Measurements from ENCODE around the gene CRYBA4.
"Not testable (repeated sequence)": the region's sequence is repeated elsewhere in the genome, so short reads cannot be mapped to it uniquely, and the experiment has no call there.

The CRYBA4 gene

DNA sequence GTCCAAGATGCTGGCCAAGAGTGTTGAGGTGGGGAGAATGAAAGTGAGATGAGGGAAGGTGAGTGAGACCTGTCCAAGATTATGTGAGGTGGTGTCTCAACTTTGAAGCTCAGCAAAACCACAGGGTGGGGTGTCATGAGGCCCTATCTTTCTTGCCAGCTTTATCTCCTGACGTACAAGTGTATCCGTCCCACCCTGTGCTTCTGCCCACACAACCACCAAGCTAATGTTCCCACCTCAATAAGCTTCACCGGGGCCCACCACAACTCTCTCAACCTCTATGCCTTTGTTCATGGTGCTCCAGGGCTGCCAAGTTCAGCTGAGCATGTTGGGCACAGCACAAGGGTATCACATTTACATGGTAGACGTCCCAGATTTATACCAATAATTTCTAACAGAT is 24.7 kb upstream of the CRYBA4 start:
- no peak for DNase-seq (ENCODE audit: low read depth in 2 of 2)

DNA sequence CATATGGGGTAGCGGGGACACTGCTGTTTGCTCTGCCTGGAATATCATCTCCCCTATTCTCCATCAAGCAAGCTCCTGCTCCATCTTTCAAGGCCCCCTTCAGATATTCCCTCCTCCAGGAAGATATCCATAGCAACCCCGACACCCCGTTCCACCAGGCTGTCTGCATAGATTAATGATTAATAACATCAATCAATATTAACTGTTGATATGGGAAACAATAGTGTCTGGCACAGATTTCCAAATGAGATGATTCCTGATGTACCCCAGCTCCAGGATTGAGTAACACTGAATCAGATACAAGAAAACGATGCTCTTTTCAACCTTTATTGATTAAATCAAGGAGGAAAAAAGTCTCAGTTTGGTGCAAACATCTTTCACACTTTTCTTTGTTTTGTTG is 24.3 kb upstream of the CRYBA4 start:
- DNase-seq (ENCODE audit: low read depth in 2 of 2) = no peak

DNA sequence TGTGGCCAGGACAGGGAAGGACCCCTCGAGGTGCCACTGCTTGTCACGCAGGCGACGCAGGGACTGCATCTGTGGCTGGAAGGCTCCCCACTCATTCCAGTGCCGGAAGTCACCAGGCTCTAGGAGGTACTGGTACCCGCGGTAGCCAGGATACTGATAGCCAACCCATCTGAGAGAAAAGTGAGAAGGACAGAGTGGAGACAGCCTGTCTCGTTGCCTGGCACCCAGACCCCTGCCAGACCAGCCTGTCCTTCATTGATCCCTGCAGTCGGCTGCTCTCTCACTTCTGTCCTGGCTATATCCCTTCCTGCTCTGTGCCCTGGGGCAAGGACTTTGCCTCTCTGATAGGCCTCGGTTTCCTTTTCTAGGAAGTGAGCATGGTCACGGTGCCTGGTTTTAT is 22.3 kb upstream of the CRYBA4 start:
- no peak for DNase-seq (ENCODE audit: low read depth in 2 of 2)

DNA sequence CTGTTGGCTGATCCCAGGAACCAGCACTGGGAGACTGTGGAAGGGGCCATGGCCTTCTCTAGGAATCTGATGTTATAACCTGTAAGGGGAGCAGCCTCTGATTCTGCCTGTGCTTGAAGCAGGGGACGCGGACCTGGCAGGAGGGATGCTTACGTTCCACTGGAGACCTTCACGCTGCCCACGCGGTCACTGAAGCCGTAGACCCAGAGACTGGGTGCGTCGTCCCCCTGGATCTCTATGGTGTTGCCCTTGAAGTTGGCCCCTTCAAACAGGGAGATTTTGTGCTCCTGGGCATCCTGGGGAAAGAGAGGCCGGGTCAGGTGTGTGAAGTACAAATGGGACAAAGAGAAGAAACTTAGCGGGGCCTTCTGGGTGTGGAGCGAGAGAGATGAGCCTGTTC is 20.0 kb upstream of the CRYBA4 start:
- no peak for DNase-seq (ENCODE audit: low read depth in 2 of 2)

DNA sequence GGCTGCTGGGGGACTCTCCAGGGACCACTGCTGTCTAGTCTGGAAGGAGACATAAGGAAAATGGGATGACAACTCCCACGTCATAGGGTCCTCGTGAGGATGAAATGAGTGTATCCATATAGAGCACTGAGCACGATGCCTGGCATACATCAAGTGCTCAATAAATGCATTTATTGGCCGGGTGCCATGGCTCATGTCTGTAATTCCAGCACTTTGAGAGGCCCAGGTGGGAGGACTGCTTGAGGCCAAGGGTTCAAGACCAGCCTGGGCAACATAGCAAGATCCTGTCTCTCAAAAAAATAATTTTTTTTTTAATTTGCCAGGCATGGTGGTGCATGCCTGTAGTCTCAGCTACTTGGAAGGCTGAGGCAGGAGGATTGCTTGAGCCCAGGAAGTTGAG is 19.6 kb upstream of the CRYBA4 start:
- no peak for DNase-seq (ENCODE audit: low read depth in 2 of 2)

DNA sequence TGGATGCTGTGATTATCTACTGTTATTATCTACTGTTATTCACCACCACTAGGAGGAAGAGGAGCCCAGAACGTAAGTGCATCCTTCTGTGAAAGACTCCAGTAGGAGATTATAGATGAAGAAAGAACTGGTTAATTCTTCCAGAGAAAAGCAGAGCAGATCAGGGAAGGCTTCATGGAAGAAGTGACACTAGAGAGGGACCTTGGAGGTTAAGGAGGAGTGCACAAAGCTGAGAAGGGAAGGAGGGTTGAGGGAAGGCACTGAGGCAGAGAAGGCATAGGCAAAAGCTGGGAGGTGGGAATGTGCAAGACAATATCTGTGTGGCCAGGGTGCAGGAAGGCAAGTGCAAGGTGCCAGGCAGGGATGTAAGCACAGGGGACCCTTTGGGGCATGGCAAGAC is 17.4 kb upstream of the CRYBA4 start:
- no peak for DNase-seq (ENCODE audit: low read depth in 2 of 2)

DNA sequence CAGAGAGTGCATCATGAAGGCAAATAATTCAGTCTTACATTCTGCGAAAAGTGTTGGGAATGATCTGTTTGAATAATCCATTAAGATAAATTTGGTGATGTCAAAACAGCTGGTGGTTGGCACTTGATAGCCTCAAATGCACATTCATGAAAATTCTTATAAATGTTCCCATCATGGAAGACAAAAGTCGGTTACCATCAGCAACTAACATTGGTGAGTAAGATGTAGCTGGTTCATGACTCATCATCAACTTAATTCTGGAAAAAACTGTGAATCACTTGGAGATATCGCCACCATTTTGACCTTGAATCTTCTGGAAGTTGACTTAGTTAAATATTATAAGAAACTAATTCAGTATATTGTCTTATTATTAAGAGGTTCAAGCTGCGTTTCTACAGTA is 15.2 kb upstream of the CRYBA4 start:
- no peak for DNase-seq (ENCODE audit: low read depth in 2 of 2)

DNA sequence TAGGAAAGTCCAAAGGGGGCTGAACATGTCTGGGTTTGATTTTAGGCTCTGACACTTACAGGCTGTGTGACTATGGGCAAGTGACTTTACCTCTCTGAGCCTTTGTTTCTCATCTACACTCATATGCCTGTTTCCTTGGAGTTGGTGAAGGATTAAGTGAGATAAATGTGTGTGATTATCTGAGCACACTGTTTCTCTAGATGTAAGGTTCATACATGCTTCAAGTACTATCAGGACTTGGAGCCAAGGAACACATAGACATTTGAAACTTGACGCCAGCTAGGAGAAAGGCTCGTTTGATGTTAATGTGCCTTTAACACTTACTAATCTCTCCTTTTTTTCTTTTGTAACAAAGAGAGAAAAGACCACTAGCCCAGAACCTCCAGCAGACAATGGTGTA is 13.6 kb upstream of the CRYBA4 start:
- DNase-seq (ENCODE audit: low read depth in 2 of 2) = no peak

DNA sequence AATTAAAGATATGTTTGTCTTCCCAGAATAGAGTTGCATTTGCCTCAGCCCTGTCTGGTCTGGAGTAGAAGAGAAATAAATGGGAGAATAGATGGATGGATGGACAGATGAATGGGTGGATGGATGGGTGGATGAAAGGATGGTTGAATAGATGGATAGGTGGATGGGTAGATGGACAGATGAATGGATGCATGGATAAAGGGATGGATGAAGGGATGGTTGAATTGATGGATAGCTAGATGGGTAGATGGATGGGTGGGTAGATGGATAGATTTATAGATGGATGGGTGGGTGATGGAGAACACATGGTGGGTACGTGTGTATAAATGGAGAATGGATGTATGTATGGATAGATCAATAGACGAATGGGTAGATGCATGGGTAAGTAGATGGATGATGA is 12.5 kb upstream of the CRYBA4 start:
- DNase-seq (ENCODE audit: low read depth in 2 of 2) = no peak

DNA sequence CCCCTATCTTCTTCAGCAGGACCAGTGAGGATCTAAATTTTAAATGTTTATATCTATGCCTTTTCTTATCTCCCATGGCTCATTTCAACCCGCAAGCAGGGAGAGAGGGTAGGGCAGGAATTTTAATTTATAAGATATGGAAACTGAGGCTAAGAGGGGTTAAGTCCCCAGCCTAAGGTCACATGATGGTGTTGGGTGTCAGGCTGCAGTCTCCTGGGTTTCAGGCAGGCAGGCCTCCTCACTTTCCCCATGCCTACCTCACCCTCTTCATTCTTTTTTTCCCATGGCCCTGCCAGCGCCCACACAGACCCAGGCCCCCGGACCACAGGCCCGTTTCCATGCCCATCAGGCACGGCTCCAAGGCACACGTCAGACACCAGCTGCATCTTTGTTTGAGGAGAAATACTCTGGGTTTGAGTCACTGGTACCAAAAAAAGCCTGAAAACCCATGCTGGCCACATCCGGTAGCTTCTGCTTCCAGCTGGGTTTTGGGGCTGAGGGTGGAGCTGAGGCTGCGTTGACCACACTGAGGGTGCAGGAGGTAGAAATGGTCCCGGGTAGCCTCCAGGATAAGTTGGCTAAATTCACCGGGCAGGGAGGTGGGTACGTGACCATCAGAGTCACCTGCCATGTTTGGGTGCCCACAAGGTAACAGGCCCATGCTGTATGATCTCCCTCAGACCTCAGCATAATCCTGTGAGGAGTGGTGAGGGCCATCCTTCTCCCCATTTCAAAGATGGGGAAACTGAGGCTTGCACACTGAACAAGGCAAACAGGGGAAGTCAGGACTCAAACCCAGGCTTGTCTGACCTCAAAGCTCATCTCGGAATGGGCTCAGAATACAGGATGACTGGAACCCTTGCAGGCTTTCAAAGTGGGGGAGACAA is 11.4 kb upstream of the CRYBA4 start:
- DNase-seq (ENCODE audit: low read depth in 2 of 2) = no peak

DNA sequence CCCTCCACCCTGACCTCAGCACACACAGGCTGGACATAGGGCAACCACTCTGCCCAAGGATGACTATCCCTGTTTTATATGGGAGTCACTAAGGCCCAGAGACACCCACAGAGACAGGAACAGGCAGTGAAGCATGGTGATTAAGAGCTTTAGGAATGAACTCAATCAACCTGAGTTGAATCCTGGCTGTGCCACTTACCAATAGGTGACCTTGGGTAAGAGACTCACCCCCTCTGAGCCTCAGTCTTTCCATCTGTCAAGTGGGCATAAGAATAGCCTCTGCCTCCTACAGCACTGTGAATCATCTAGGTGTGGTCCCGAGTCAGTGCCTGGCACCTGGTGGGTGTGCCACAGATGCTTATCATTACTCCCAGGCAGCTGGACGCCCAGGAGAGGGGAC is 10.8 kb upstream of the CRYBA4 start:
- DNase-seq (ENCODE audit: low read depth in 2 of 2) = no peak

DNA sequence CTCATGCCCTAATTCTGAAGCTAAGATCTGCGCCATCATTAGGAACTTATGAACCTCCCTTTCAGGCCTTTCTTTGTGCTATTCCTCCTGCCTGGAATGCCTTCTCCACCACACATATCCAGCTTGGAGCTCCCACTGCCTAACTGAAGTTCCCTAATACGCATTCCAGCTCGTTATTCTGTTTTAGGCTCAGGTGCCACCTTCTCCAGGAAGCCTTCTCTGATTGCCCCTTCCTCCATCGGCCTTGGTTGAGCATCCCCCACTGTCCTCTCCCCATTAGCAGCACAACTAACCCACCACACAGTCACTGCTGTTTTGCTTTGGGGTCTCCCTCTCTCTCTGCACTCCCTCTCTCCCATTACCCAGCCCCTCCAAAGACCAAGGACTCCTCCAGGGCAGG is 9.1 kb upstream of the CRYBA4 start:
- DNase-seq (ENCODE audit: low read depth in 2 of 2) = no peak

DNA sequence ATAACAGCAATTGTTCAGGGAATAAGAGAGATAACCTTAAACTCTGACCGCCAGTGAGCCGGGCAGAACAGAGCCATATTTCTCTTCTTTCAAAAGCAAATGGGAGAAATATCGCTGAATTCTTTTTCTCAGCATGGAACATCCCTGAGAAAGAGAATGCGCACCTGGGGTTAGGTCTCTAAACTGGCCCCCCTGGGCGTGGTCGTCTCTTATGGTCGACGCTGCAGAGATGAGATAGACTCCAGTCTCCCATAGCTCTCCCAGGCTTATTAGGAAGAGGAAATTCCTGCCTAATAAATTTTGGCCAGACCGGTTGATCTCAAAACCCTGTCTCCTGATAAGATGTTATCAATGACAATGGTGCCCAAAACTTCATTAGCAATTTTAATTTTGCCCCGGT is 8.0 kb upstream of the CRYBA4 start:
- not testable (repeated sequence) for DNase-seq (ENCODE audit: low read depth in 2 of 2)

DNA sequence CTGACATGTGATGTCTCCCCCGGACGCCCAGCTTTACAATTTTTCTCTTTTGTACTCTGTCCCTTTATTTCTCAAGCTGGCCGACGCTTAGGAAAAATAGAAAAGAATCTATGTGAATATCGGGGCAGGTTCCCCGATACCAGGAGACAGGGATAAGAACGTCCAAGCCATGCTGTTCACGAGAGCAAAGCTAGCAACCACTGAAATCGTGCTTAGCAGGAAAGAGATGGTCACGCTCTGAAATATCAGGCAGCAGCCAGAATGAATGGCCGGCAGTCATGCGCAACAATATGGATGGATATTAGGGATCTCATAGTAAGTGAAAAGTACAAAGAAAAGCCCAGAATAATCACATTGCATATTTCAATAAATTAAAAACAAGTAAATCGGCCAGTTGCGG is 7.4 kb upstream of the CRYBA4 start:
- no peak for DNase-seq (ENCODE audit: low read depth in 2 of 2)

DNA sequence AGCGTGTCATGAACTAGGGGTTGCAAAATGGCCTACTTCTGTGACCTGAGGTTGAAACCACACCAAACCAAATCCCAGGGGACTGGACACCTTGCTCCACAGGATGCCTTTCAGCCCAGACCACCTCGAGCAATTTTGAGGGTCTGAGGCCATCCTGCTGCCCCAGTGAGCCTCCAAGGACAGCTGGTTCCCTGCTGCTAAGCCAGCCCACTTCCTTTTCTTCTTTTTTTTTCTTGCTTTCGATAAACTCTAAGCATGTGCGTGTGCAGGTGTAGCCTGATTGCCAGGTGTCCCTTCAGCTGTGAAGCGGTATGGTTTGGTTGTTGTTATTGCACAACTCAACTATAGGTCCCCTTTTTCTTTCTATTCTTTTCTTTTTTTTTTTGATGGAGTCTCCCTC is 6.6 kb upstream of the CRYBA4 start:
- DNase-seq (ENCODE audit: low read depth in 2 of 2) = no peak

DNA sequence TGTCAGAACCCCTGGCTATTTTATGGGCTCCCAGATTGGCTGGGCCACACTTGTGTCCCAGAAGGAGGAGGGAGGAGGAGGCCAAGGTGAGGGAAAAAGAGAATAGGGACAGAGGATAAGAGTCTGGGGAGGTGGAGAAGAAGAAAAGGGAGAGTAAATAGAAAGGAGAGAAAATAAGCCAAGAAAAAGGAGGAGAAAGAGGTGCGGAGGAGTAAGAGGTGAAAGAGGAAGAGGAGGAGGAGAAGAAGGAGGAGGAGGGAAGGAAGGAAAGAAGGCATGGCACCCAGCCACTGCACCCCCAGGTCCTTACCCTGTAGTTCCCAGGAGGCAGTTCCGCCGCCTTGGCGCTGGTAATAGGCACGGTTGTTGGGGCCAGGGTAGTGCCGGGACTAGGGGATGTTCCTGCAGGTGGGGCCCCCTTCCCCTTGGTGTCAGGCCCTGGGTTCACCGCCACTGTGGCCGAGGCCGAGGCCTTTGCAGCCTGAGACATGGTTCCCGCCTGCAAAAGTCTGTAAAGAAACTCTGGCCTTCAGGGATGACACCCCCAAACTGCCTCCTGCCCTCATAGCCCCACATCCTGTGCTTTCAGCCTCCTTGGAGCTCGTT is 5.8 kb upstream of the CRYBA4 start:
- no peak for DNase-seq (ENCODE audit: low read depth in 2 of 2)

DNA sequence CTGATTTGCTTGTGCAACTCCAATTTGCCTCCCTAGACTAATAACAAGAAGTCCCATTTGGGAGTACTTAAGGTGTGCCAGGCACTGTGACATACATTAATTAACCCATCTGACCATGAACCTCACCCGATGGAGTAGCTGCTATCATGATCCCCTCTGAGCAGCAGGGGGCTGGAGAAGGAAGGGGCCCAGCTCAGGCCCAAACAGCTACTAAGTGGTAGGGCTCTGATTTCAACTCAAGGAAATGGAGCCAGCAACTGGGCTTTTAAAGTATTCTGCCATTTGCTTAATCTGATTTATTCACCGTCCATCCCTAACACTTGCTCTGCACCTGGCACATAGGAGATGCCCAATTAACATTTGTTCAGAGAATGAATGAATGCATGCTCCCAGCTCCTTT is 5.1 kb upstream of the CRYBA4 start:
- DNase-seq (ENCODE audit: low read depth in 2 of 2) = no peak

DNA sequence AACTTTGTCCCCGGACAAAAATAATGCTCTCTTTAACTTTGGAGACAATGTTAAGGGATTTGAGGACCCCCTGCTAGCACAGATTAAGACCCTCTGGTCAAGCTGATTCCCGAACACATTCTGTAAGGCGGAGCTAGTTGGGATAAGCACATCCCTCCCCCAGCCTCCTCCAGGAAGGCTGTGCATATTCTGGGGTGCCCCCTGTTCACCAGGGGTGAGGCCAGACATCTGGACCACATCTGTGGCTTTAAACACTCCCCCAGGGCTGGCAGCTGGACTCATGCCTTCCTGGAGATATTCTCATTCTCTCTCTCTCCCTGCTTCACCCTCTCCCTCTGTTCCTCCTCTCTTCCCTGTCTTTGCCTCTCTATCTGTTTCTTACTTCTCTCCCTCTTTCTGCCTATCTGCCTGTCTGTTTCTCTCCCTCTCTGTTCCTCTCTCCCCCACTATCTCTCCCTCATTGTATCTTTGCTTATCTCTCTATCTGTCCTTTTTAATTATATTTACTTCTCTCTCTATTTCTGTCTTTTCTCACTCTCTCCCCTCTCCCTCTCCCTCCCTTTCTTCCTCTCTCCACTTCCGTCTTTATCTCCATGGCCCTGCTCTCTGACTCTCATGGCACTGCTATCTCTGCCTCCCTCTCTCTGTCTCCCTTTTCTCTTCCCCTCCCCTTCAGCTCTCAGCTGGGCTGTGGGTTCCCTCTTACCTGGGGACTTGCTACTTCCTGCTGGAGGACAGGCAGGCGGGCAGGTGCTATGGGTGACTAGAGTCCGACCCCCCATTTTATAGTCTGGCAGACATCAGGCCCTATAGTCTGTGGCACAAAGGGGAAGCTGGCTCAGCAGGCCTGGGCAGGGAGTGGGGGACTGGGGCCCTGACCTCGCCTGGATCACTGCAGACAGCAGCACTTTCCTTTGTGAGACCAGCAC is 4.2 kb upstream of the CRYBA4 start, which contains the start of gene CRYBB1:
CRYBB1 (minus strand) TSS at position 757 of the 929 bp plus-strand sequence. CDS start 1,708 bp downstream, outside the sequence.
- DNase-seq (ENCODE audit: low read depth in 2 of 2) = no peak

DNA sequence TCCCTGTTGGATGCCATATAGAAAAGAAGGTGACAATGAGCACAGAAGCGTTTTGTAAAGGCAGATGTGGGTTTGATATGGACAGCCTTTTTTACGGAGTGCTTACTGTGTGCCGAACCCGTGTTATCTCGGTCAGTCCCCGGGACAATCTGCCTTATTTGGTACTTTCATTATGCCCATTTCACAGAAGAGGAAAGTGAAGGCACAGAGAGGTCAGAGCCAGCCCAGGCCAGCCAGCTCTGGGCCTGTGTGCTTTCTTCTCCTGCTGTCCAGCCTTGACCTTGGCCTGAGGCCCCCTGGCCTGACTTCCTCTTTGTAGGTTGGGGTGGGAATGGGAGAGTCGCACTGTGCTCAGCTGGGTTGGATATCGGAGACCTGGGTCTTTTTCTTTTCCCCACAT is 3.3 kb upstream of the CRYBA4 start:
- DNase-seq (ENCODE audit: low read depth in 2 of 2) = no peak

DNA sequence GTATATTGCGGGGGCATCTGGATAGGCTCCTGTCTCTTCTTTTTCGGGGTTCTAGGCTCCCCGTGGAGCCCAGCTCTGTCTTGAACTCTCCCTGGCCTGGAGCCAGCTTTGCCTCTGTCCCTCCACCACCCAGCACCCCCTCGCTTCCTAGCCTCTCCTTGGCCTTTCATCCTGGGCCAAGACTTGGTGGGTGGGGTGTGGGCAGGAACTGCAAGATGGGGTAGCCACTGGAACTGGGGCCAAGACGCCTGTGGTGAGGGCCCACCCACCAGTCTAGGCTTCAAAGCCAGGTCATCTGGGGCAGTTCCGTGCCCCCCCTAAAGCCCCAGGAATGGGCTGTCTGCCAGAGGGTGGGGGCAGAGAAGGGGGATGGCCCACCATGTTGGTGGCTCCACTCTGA is 2.3 kb upstream of the CRYBA4 start:
- no peak for DNase-seq (ENCODE audit: low read depth in 2 of 2)

DNA sequence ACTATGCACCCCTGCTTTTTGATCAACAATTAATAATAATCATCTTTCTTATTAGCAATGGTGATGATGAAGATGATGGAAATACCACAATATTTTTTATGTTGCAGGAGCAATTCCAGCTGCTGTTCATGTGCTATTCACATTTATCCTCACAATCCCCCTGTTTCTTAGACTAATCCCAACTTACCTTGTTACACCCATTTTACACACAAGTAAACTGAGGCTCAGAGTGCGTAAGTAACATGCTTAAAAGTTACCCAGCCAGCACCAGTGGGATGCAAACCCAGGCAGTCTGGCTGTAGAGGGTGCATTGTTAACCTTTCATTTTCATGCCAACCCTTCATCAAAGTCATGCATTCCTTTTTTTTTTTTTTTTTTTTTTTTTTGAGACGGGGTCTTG is 1.6 kb upstream of the CRYBA4 start:
- no peak for DNase-seq (ENCODE audit: low read depth in 2 of 2)

DNA sequence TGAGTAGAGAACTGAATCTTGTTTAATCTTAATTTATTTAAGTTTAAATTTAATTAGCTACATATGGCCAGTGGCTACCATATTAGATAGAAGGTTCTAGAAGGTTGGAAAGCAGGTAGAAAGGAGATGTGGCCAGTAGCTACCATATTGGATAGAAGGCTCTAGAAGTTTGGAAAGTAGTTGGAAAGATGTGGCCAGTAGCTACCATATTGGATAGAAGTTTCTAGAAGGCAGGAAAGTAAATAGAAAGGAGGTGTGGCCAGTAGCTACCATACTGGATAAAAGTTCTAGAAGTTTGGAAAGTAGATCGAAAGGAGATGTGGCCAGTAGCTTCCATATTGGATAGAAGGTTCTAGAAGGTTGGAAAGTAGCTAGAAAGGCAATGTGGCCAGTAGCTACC is 2.2 kb downstream of the CRYBA4 start:
- DNase-seq (ENCODE audit: low read depth in 2 of 2) = no peak
